Activated CD8-positive, alpha-beta memory T cell treated with anti-CD3 and anti-CD28 coated beads for 48 hours (primary cell): ENCODE data around the gene TBC1D12.
"Not testable (repeated sequence)": the region's sequence is repeated elsewhere in the genome, so short reads cannot be mapped to it uniquely, and the experiment has no call there.

Experiments
- DNase-seq, 3 experiments: peaks; one replicate each; pipeline ENCODE4 v3.0.0-alpha.2; 2020; ENCODE audit warnings: low read depth in 2 of 3, low spot score in 2 of 3

TBC1D12 gene

DNA sequence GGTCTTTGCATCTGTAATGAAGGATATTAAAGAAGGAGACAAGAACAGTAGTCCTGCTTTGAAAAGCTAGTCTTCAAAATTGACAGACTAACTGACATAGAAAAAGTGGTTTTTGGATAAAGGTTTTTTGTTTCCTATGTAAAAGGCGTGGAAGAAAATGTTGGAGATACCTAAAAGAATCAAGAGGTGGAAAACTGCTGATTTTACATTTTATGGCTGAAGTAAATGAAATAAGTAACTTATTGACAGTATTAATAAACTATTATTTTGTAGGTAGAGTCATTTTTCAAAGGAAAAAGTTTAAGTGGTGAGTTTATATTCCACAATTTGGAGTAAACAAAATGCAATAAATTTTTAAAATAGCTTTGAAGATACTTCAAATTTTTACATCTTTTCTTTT lies 130.7 kb downstream of the TBC1D12 start:
- DNase-seq, result no peak

DNA sequence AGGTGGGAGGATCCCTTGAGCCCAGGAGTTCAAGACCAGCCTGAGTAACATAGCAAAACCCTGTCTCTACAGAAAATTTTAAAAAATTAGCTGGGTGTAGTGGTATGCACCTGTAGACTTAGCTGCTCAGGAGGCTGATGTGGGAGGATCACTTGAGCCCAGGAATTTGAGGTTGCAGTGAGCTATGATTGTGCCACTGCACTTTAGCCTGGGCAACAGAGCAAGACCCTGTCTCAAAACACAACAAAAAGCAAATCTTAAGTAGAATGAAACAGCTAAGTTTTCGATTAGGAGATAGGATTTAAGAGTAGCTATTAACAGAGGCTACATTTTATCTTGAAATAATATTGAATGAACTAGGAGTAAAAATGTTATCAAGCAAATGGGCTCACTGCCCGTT lies 139.9 kb downstream of the TBC1D12 start:
- DNase-seq, result not testable (repeated sequence)

DNA sequence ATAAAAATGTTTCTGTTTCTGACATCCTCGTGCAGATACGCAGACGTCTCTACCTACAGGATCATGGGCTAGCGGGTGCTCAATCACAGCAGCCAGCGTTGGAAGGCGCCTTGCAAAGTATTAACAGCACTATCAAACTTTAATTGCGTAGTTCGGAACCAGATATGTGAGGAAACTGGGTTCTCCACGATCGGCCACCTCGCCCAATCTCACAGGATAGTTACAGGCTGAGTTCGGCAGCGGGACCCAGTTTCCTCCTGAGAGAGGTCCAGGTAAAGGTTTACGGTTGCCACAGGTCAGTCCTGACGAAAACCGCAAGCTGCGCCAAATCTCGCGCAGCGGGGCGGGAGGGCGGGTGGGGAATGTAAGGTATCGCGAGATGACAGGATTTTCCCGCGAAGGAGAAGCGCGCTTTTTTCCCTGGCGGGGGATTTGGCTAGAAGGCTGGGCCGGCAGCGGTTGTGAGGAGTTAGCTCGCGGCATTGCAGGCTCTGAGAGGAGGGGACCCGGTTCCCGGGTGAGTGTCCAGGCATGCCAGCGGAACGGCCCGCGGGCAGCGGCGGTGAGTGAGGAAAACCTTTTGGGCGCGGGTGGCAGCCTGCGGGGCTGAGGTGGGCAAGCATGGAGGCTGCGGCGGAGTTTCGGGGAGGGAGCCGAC lies 143.2 kb downstream of the TBC1D12 start, which contains the start of gene HELLS:
TSS of gene HELLS (plus strand) at position 398 of the 658 bp plus-strand sequence. CDS start at position 532, 134 bp downstream.
- DNase-seq, result peak; percentile 65 to 68 (median 66)

GRCh38 chr10:94546049-94546900 lies 143.9 kb downstream of the TBC1D12 start:
- DNase-seq, result peak in 1 of 3 experiments; percentile 6

DNA sequence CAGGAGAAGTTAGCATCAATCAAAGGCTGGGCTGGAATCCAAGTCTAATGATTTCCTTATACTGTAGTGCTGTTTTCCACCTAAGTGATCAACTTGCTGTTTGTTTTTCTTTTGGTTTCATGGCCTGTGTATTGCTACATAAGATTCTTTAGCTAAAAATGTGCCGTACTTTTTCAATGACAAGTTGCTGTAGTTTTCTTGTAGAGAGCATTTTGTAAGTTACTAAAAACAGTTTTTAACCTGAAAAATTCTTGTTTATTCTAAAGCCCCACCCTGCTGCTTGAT lies 144.5 kb downstream of the TBC1D12 start:
- DNase-seq, result no peak

- DNase-seq, result no peak
Observed at GRCh38 chr10:94549221-94549620, 146.9 kb downstream of the TBC1D12 start.

DNA sequence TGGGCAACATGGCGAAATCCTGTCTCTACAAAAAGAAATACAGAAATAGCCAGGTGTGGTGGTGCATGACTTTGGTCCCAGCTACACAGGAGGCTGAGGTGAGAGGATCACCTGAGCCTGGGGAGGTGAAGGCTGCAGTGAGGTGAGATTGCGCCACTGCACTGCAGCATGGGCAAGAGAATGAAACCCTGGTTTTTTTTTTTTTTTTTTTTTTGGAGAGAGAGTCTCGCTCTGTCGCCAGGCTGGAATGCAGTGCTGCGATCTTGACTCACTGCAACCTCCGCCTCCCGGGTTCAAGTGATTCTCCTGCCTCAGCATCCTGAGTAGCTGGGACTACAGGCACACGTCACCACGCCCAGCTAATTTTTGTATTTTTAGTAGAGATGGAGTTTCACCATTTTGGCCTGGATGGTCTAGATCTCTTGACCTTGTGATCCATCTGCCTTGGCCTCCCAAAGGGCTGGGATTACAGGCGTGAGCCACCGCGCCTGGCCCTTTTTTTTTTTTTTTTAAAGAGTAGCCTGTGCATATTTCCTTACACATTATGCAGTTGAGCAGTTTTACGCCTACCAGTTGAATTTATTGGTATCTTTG lies 165.5 kb downstream of the TBC1D12 start:
- DNase-seq, result not testable (repeated sequence)

DNA sequence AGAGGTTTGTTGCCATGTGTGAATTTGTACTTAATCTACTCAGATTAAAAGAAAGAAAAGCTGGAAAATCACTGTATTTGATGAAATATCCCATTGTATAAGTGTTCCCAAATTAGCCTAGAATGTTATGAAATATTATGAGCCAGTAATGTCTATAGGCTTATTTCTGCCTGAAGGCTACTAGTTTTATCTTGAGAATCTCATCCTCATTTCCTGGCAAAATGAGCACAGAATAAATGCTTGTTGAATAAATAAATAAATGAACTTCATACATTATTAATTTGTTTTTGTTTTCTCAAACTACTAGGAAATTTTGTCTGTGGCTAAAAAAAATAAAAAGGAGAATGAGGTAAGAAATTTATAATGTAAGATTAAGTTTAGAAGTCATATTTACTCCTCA lies 168.7 kb downstream of the TBC1D12 start:
- no peak for DNase-seq

DNA sequence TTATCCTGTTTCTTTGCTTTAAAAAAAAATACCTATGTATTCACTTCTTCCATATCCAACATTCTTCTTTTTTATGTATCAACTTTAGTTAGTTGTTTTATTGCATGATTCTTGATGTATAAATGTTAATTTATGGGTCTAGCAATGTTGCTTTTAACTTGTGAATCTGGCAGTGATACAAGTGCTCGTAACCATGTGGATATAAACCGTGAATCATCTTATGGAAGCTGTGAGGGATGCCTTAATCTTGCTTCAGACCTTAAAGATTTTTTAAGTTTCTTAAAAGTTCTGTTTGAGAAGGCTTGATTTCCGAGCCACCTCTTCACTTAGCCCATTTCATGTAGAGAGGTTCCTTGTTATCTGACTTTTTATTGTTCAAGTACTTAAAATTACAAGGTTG lies 169.2 kb downstream of the TBC1D12 start:
- DNase-seq, result no peak

- DNase-seq, result no peak
Observed at GRCh38 chr10:94578790-94579189, 176.4 kb downstream of the TBC1D12 start.

GRCh38 chr10:94583124-94583523 lies 180.8 kb downstream of the TBC1D12 start:
- no peak for DNase-seq
